Right renal cortex interstitium (tissue), 3 donors: ENCODE results near the gene MGAT4B. TPM values are rescaled to one million over a fixed set of nuclear protein-coding genes. Genes with fewer than 3 reads are reported as not detected.

ENCODE experiments used
- DNase-seq, 3 donors: peaks; one replicate each; pipeline ENCODE4 v3.0.0-alpha.2; 2013; ENCODE audit warnings: low read depth in 3 of 3, low spot score in 2 of 3
- polyA plus RNA-seq, 3 donors: library from polyadenylated mRNA; unstranded; fragments of 120-200 nt; gene quantifications; one replicate each; pipeline ENCODE4 v1.2.1, GENCODE V29; 2013; ENCODE audit not compliant: insufficient read length in 3 of 3

MGAT4B gene
- polyA plus RNA-seq, 3 donors, result 171 to 187 (median 176) TPM

DNA sequence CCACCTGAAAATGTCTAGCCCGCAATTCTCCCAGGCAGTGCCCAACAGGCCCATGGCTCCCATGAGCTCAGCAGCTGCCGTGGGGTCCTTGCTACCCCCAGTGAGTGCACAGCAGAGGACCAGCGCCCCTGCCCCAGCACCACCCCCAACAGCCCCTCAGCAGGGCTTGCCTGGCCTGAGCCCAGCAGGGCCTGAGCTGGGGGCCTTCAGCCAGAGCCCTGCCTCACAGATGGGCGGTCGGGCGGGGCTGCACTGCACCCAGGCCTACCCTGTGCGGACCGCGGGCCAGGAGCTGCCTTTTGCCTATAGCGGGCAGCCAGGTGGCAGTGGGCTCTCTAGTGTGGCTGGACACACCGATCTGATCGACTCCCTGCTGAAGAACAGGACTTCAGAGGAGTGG, 32.2 kb downstream of the MGAT4B start:
- no peak for DNase-seq

DNA sequence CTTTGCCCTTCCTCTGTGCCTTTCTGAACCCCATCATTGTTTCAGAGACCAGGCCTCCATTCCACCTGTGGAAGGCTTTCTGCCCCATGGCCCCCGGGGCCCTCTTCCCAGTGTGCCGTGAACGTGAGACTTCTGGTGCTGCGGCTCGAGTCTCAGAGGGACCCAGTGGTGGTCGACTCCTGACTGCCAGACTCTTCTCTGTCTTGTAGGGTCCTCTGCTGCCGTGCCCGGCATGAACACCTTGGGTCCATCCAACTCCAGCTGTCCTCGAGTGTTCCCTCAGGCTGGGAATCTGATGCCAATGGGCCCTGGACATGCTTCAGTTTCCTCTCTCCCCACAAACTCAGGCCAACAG, 33.0 kb downstream of the MGAT4B start:
- DNase-seq, result no peak

DNA sequence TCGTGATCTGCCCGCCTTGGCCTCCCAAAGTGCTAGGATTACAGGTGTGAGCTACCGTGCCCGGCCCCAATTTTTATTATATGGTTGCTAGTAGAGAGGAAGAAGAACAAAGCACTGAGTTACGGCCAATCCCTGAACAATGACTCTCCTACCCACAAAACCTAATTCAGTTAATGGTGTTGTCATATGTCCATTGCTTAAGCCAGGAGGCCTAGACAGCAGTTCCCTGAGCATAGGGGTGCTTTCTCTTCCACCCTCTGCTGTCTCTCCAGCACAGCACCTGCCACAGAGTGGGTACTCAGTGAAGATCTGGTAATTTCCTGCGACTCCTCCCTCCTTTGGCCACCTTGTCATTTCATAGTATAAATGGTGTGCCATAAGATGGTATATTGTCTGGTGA, 34.3 kb downstream of the MGAT4B start:
- DNase-seq, result no peak

DNA sequence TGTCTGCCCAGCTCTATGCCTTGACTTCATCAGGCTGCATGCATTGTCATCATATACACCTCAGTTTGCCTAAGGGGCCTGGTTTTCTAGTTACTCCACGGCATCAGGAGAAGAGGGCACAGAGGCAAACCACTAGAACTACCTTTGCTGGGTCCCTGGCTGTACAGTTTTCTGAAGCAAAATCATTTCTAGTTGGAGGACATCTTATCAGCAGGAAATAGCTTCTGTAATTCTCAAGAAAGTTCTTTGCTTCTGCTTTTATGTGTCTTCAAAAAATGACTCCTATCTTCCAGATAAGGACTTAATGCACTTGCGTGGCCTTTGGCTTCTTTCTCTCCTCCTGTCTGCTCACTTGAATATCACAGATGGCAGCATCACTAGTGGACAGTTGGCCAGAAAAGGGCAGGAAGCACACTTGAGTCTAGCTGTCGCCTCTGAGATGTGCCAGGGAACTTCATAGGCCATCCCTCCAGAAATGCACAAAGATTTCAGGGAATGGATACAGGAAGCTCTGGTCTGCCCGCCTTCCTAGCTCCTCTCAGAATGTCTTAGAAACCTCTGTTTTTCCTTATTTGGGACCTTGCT, 35.3 kb downstream of the MGAT4B start:
- DNase-seq, result no peak

DNA sequence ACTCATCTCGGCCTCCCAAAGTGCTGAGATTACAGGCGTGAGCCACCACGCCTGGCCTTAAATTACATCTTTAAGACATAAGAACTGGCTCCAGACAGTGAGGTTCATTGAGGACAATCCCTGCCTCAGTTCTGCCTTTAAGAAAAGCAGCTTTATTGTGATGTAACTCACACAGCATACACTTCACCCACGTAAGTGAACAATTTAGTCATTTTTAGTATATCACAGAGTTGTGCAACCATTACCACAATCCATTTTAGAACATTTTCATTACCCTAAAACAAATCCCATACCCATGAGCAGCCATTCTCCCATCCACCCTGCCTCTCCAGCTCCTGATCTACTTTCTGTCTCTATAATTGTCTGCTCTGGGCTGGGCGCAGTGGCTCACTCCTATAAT, 36.9 kb downstream of the MGAT4B start:
- DNase-seq, result no peak

DNA sequence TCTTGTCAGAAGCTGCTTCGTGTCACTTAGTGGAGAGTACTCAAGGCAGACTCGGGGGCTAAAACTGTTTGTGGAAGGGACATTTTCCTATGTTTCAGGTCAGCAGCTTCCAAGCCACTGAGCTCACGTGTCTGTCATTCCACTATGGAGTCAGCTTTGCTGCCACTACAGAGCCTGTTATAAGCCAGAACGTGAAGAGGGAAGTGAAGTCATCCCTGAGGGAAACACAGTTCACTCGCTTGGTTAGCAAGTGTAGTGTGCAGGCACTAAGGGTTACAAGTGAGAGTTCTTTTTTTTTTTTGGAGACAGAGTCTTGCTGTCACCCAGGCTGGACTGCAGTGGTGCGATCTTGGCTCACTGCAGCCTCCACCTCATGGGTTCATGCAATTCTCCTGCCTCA, 37.4 kb downstream of the MGAT4B start:
- DNase-seq, result no peak

DNA sequence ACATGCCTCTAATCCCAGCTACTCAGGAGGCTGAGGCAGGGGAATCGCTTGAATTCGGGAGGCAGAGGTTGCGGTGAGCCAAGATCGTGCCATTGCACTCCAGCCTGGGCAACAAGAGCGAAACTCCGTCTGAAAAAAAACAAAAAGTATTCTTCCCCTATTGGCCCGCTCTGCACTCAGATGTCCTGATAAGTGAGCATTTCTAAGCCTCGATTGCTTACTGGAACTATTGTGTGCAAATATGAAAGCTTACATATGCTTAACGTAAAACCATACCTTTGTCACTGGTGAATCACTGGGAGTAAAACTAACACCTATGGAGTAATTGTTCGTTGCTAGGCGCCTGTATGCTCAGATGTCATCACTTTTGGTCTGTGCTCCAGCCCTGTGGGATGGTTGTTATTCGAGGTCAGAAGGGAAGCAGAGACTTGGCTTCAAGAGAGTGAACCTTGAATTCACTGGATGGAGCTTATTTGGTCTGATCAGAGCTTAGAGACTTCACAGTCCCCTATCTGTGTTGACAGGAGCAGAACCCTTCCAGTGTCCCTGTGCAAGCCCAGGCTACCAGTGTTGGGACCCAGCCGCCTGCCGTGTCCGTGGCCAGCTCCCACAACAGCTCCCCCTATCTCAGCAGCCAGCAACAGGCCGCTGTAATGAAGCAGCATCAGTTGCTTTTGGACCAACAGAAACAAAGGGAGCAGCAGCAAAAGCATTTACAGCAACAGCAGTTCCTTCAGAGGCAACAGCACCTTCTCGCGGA, 38.2 kb downstream of the MGAT4B start:
- DNase-seq, result no peak

DNA sequence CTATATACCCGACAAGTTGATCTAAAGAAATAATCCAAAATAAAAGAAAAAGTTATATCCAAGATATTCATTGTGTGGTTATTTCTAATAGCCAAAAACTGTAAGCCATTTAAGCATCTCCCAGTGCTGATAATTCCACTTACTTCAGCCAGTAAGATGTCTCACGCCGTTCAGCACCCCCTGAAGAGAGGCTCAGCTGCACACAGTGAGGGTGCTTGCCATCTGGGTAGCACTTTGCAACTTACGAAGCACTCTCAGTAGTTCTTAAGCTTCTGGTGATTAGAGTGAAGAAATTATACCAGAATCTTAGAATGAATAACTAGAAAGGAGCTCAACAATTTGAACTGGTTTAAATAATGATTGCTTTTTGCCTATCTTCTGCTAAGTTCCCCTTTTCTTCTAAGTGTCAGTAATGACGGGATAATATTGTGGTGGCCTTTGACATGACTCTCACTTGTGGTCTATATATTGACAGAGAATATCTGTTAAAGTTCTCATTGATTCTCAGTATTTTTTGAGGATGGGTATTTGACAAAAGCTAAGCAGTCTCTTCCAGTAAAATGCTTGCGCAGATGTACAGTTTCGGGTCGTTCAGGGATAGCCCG, 39.1 kb downstream of the MGAT4B start:
- no peak for DNase-seq

DNA sequence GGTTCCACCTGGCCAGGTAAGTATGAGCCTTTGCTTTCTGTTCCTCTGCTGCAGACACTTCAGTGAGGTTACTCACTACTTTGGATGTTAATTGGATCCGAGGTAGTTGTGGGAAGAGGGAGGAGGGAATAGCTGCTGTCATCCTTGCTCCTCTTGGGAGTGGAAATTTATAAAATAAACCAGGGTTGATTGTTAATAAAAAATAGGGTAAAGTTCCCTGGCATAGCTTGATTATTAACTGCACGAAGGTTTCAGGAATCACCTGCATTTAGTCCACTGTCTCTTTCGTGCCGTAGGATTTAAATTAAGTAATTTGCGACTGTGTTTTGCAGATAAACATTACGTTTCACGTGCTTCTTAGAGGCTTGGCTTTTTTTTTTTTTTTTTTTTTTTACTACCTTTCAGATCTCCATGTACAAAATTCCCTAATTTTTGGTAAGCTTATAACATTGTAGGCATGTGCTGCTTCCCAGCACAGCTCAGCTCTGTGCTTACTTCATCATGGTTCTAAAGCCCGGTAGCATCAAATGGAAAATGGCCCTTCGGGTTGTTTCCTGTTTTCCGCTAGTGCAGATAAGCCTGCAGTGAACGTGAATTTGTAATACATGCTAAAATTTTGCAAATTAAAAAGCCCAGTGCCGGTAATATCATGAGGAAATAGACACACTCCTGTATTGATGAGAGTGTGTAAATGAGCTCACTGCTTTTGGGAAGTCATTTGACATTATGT, 39.8 kb downstream of the MGAT4B start:
- DNase-seq, result no peak

DNA sequence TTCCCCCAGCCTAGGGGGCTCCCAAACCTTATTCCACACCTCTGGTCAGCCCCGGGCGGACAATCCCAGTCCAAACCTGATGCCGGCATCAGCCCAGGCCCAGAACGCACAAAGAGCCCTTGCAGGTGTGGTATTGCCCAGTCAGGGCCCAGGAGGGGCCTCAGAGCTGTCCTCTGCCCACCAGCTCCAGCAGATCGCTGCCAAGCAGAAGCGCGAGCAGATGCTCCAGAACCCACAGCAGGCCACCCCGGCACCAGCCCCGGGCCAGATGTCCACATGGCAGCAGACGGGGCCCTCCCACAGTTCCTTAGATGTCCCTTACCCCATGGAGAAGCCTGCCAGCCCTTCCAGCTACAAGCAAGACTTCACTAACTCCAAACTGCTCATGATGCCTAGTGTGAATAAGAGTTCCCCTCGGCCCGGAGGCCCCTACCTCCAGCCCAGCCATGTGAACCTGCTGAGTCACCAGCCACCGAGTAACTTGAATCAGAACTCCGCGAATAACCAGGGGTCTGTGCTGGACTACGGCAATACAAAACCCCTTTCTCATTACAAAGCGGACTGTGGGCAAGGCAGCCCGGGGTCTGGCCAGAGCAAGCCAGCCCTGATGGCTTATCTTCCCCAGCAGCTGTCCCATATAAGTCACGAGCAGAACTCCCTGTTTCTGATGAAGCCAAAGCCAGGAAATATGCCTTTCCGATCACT, 40.5 kb downstream of the MGAT4B start:
- DNase-seq, result no peak

DNA sequence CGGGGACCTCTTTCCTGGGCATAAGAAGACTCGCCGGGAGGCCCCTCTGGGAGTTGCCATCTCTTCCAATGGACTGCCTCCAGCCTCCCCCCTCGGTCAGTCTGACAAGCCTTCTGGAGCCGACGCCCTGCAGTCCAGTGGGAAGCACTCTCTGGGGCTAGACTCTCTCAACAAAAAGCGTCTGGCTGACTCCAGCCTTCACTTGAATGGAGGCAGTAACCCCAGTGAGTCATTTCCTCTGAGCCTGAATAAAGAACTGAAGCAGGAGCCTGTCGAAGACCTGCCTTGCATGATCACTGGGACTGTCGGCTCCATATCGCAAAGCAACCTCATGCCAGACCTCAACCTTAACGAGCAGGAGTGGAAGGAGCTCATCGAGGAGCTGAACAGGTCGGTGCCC, 41.3 kb downstream of the MGAT4B start:
- DNase-seq, result no peak

DNA sequence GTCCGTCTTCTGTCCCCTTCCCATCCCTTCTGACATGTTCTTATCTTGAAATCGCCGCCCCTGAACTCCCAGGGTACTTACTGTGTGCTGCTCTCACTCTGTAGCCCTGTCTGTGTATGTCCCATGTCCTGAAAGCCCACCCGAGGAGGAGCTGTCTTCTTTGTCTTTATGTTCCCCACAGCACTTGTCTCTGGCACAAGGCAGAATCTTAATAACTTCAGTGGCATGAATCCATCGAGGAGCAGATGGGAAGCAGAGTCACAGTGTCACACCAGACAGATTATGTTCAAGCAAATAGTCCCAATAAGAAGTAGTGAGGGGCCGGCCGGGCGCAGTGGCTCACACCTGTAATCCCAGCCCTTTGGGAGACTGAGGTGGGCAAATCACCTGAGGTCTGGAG, 42.6 kb downstream of the MGAT4B start:
- no peak for DNase-seq

DNA sequence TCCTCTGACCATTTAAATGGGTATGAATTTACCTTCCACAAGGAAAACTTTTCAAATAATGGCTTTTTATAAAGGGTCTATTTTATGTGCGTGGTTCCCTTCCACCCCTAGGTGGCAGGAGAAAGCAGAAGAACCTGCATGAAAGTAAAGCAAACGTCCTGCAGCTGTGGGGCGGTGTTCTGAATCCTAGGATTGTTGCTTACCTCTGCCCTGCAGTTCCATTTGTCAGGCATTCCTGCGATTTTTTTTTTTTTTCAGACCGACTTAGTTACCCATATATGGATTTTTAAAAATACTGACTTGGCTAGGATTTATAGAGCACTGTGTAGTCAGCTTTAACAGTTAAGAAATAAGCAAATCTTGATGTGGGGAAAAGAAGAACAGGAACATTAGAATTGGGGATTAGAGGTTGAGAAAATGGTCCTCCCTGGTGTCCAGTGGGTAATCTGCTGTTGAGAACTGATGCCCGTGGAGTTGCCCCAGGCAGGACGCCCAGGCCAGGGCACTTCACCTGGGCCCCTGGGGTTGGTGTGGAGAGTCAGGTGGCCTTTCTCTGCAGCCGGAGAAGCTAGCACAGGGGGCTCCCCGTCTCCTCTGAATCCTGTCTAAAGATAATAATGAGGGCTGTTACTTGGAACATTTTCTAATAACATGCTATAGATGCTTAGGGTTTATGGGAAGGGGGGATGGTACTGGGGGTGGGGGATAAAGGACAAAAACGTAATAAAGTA, 43.3 kb downstream of the MGAT4B start:
- DNase-seq, result peak; percentile 38 to 64 (median 56)

DNA sequence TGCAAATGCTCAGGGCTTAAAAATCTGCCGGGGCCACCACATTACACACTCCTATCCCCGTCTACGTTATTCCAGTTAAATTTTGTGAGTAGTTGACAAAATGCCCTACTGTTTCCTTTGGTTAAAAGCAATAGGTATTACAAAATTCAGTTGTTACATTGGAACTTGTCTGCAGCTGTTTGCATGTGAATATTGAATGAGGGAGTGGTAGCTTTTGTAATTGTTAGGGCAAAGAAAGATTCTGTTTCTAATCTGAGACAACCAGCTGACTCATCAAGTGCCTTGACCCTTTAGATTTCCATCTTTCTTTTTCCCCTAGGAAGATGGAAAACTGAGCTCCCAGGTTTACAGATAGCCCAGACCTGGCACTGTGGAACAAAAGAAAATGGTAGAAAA, 43.9 kb downstream of the MGAT4B start:
- DNase-seq, result no peak

DNA sequence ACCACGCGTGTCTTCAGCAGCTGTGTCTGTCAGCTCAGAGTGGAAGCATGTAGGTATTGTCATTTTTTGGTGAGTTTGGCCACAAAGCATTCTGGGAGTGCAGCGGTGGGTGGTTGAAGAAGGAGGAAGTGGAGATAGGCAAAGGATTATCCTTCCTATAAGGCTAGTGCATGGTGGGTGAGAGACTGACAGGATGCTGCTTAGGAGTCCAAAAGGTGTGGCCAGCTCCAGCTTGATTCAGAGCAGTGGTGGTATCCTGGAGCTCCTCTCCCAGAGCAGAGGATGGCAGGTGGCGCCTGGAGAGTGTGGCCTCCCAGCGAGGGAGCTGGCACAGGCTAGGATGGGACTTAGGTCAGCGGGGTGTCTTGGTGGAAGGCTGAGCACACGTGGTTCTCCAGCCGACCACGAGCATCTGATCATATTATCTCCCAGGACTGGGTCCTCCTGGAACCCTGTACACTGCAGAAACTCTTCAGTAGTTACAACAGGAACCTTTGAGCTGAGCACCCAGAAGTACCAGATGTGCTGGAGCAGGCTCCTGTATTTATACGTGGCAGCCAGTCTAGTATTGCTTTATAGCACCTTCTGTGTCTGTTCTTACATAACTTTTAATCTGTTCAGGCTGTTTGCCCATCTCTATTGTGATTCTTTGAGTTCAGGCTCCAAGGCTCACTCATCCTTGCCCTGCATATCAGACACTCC, 44.4 kb downstream of the MGAT4B start:
- DNase-seq, result no peak

DNA sequence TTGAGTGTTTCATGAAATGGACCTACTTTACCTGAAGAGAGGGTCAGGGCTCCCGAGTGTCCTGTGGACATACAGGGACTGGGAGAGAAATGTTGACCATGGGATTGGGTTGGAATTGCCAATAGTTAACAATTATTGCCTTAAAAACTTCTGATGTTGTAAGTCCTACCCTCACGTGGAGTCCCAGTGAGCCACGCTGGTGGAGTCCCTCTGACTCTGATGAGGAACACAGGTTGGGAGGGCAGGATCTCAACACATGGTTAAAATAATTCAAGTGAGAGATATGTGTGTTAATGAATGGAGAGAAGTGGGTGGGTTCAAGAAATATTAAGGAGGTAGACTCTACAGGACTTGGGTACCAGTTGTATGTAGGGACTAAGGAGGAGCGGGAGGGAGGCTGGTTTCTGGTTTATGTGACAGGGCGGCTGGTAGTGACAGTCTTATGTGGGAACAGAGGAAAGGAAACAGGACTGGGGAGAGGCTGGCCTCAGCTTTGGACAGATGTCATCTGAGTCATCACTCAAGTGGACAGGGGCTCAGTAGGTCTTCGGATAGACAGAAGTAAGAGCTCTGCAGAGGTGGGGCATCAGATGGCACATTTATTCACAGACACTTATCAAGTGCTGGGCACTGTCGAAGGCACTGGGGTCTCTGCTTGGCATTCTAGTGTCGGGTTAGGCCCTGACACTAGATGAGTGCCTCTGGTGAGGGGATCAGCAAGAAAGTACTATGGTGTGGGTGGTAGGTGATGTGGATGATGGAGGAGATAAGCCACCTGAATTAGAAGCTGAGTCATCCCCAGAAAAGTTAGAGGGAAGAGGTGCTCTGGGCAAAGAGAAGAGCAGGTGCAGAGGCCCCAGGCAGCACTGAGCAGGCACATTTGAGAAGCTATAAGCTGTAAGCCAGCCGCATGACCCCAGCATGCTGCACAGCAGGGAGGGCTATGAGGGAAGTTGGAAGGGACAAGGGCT, 46.8 kb downstream of the MGAT4B start:
- no peak for DNase-seq

DNA sequence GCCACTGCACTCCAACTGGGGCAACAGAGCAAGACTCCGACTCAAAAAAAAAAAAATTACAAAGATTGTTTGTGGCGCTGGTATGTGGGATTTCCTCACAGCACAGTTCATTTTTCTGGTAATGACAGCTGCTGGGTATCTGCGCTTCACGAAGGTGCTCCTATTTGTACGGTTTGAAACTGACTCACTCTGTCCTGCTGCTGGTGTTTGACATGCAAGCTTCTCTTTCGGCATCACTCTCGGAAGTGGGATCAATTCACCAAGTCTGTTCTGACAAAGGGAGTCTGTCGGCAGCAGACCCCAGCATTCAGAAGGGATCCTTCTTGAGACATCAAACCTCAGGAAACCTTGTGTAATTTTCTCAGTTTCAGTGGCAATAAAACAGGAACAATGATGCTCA, 47.7 kb downstream of the MGAT4B start:
- DNase-seq, result no peak

DNA sequence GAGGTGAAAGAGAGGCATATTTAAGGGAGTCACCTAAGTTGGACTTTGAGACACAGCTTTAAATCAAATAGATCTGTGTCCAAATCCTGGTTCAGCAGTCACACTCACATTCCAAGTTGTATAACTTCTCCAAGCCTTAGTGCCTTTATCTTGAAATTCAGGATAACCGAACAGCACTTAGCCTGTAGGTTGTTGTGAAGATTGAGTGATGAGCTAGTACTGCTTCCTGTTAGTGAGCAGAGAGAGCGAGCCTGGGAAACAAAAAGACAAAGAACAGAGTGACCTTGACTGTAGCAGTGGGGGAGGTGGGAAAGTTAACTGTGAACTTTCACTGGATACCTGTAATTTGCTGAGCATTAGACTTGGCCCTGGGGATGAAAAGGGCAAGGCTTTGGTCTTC, 51.6 kb downstream of the MGAT4B start:
- no peak for DNase-seq

DNA sequence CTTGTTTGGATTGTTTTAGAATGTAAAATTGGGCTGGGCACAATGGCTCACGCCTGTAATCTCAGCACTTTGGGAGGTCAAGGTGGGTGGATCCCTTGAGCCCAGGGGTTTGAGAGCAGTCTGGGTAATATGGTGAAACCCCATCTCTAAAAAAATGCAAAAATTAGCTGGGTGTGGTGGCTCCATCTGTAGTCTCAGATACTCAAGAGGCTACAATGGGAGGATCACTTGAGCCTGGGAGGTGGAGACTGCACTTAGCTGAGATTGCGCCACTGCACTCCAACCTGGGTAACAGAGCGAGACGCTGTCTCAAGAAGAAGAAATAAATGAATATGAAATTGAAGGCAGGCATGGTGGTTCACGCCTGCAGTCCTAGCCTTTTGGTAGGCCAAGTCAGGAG, 52.7 kb downstream of the MGAT4B start:
- DNase-seq, result no peak
